ENCODE results near the gene C1GALT1.

DNA sequence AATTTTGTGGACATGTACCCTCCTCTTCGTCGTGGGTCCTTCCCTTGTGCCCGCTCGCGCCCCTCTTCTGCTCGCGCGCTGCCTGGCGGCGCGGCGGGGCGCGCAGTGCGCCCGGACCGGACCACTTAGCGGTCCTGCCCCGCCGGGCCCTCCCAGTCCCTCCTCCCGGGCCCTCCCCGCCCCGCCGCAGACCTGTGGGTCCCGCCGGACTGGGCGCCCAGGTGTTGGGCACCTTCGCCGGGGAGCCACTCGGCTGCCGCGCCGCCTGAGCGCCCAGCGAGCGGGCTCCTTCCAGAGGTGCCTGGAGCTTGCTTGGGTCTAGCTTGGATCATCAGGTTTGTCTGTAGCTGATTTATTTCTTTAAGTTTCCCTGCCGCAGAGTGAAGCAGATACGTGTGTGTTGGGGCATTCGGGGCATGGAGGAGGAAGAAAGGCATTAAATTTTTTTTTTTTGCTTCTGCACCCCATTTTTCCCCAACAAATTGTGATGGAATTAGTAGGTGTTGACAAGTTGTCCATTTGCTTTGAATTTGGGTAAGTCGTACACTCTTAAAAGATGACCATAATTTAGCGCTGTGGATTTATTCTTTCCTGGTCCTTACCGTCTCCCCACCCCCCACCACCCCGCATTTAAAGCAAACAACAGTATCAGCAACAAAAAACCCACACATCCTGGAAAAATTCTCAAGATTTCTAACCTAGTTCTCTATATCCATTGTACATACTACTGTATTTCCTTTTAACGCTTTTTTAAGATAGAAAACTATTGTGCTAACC, 905 bp downstream of the C1GALT1 start:
- TF ChIP-seq, protein P1, sequence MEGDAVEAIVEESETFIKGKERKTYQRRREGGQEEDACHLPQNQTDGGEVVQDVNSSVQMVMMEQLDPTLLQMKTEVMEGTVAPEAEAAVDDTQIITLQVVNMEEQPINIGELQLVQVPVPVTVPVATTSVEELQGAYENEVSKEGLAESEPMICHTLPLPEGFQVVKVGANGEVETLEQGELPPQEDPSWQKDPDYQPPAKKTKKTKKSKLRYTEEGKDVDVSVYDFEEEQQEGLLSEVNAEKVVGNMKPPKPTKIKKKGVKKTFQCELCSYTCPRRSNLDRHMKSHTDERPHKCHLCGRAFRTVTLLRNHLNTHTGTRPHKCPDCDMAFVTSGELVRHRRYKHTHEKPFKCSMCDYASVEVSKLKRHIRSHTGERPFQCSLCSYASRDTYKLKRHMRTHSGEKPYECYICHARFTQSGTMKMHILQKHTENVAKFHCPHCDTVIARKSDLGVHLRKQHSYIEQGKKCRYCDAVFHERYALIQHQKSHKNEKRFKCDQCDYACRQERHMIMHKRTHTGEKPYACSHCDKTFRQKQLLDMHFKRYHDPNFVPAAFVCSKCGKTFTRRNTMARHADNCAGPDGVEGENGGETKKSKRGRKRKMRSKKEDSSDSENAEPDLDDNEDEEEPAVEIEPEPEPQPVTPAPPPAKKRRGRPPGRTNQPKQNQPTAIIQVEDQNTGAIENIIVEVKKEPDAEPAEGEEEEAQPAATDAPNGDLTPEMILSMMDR (IDR thresholded peaks at IDR 0.05; ENCODE audit: borderline replicate concordance, extremely low read depth, low read length, poor library complexity, severe bottlenecking) = no peak
- TF ChIP-seq EZH2 (IDR thresholded peaks at IDR 0.05; ENCODE audit: borderline replicate concordance, low read depth, low read length, severe bottlenecking) = no peak
